Neural progenitor cell (in vitro differentiated cells): ENCODE data around the gene IL6R.

ENCODE experiments used
- EZH2 ChIP-seq: fragments of 200-600 bp; sonication (generic); IDR thresholded peaks from 2 replicates; pipeline ENCODE4 v1.6.1; 2017; ENCODE audit warnings: antibody characterized with exemption, mild to moderate bottlenecking, moderate library complexity
- EZH2phosphoT487 ChIP-seq: fragments of 200-600 bp; sonication (generic); IDR thresholded peaks from 2 replicates; pipeline ENCODE4 v1.6.1; 2017; ENCODE audit warnings: antibody characterized with exemption
- TF ChIP-seq, protein P1 (sequence below): fragments of 200-600 bp; sonication (generic); IDR thresholded peaks from 2 replicates; pipeline ENCODE4 v1.5.1; 2017; ENCODE audit warnings: antibody characterized with exemption, mild to moderate bottlenecking

DNA sequence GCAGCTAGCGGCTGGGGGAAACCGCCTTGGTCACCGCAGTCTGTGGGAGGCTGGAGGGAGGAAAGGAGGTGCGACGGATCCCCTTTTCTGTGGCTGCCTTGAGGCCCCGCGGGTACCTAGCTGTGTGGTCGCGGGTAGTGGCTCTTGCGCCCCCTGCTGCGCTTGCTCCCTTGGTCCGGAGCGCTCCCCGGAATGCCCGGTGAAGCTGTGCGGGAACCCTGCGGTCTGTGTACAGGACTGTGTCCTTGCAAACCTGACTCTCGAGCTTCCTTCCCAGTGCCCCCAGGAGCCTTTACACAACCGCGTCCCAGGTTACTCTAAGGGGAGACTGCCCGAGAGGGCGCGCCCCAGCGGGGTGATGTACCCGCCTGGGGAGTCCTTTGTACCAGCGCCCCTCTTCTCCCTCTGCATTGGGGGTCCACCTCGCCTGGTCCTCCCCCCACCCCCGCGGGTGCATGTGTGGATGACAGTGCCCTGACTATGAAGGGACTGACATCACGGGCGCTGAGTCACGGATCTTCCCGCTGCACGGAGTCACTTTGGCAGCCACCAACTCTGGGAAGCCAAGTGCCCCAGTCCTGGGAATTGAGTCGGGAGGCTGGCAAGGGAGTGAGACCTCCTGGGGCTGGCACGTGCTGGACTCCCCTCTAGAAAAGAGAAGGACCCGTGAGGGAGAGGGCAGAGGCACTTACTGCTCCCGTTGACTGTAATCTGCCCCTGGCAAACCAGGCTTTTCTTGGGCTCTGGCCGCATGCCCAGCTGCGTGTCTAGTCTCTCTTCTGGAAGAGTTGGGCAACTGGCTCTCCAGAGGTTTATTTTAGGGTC is 816 bp downstream of the IL6R start:
- TF ChIP-seq EZH2phosphoT487 (peak; percentile 45), EZH2 (peak; percentile 81)
- TF ChIP-seq, protein P1, sequence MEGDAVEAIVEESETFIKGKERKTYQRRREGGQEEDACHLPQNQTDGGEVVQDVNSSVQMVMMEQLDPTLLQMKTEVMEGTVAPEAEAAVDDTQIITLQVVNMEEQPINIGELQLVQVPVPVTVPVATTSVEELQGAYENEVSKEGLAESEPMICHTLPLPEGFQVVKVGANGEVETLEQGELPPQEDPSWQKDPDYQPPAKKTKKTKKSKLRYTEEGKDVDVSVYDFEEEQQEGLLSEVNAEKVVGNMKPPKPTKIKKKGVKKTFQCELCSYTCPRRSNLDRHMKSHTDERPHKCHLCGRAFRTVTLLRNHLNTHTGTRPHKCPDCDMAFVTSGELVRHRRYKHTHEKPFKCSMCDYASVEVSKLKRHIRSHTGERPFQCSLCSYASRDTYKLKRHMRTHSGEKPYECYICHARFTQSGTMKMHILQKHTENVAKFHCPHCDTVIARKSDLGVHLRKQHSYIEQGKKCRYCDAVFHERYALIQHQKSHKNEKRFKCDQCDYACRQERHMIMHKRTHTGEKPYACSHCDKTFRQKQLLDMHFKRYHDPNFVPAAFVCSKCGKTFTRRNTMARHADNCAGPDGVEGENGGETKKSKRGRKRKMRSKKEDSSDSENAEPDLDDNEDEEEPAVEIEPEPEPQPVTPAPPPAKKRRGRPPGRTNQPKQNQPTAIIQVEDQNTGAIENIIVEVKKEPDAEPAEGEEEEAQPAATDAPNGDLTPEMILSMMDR: no peak
